Measurements from ENCODE around the gene SLAIN1.
"Not testable (repeated sequence)": the region's sequence is repeated elsewhere in the genome, so short reads cannot be mapped to it uniquely, and the experiment has no call there.

The SLAIN1 gene

DNA sequence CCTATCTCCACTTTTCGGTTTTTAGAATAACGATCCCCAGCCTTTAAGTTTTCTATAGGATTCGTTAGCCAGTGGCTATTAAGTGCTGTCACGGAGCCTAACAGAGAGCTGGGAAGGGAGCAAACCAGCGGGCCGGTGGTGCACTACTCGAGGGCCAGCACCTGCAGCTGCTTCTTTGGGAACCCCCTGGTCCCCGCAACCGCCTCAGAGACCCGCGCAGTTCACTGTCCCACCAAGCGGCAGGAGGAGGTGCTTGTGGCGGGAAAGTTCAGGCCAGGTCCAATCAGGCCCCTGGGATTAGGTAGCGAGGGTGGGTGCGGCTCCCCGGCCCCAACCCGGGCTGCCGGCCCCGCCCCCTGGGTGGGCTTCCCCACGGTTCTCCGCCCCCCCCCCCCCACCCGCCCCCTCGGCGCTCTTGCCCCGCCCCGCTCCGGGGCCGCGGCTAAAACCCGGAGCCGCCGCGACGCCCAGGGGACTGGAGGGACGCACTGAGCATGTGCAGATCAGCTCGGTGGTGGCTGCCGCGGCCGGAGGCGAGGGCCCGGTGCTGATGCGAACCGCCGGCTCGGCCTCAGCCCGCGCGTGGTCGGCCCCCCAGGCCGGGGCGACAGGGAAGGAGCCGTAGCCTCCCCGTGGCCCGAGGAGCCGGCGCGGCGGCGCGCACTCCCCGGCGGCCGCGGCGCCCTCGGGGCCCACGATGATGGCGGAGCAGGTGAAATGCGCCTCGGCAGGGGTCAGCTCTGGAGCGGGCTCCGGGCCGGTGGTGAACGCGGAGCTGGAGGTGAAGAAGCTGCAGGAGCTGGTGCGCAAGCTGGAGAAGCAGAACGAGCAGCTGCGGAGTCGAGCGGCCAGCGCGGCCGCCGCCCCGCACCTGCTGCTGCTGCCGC, at the start of gene SLAIN1:
Gene SLAIN1 (plus strand): TSS at position 471 of the 887 bp plus-strand sequence. CDS start 227 bp downstream, at position 698.
- peak within 1 kb of the TSS in 1 of 3 experiments; percentile 41 for H3K27ac Mint-ChIP-seq
- H3K36me3 Mint-ChIP-seq (ENCODE audit: low read depth): no peaks in the 10 kb centered on the region
- peaks cover 22% of the 10 kb centered on the region for H3K4me1 Mint-ChIP-seq
- no peaks in the 10 kb centered on the region for H3K9me3 Mint-ChIP-seq
- H3K4me3 Mint-ChIP-seq: peak within 1 kb of the TSS; percentile 92 to 96 (median 95)
- TF ChIP-seq, protein P1, sequence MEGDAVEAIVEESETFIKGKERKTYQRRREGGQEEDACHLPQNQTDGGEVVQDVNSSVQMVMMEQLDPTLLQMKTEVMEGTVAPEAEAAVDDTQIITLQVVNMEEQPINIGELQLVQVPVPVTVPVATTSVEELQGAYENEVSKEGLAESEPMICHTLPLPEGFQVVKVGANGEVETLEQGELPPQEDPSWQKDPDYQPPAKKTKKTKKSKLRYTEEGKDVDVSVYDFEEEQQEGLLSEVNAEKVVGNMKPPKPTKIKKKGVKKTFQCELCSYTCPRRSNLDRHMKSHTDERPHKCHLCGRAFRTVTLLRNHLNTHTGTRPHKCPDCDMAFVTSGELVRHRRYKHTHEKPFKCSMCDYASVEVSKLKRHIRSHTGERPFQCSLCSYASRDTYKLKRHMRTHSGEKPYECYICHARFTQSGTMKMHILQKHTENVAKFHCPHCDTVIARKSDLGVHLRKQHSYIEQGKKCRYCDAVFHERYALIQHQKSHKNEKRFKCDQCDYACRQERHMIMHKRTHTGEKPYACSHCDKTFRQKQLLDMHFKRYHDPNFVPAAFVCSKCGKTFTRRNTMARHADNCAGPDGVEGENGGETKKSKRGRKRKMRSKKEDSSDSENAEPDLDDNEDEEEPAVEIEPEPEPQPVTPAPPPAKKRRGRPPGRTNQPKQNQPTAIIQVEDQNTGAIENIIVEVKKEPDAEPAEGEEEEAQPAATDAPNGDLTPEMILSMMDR (IDR thresholded peaks at IDR 0.05; ENCODE audit: unreplicated experiment in 3 of 3): no peak
- H3K27me3 Mint-ChIP-seq (ENCODE audit: low read depth): peaks cover 61% of the 10 kb centered on the region

DNA sequence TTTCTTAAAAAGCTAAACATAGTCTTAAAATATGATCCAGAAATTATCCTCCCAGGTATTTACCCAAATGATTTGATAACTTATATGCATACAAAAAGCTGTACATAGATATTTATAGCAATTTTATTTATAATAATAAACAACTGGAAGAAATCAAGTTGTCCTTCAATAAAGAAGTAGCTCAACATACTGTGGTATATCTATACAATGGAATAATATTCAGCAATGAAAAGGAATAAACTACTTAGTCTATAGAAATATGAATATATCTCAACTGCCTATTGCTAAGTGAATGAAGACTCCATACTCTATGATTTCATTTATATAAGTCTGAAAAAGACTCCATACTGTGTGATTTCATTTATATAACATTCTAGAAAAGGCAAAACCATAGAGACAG, 47.1 kb upstream of the SLAIN1 start:
- Mint-ChIP-seq H3K36me3 (ENCODE audit: low read depth) (no peaks in the 10 kb centered on the region), H3K4me1 (no peaks in the 10 kb centered on the region), H3K27ac (no peak overlapping the region), H3K9me3 (peaks cover 6% of the 10 kb centered on the region), H3K4me3 (no peak overlapping the region), H3K27me3 (ENCODE audit: low read depth) (no peaks in the 10 kb centered on the region)
- TF ChIP-seq, protein P1 (IDR thresholded peaks at IDR 0.05; ENCODE audit: unreplicated experiment in 3 of 3): no peak

DNA sequence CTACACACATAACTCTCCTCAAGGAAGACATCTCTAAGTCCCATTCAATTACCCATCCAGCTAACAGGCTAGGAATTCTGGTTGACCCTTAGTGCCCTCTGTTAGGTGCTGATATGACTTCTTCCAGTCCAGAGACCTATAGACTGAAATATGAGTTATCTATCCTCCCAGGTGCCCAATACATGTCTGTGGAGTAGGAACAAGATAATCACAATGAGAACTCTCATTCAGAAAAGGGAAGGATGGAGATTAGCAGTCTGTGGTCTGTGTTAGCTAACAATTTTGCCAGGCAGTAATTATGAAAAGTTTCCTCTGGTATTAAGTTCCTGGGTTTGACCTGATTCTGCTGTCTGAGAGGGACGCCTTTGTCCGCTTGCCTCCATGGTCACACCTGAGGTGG, 44.2 kb upstream of the SLAIN1 start:
- H3K27ac Mint-ChIP-seq: no peak overlapping the region

GRCh38 chr13:77660016-77660415, 37.5 kb upstream of the SLAIN1 start:
- H3K4me1 Mint-ChIP-seq; H3K27ac Mint-ChIP-seq; H3K27me3 Mint-ChIP-seq (ENCODE audit: low read depth); H3K9me3 Mint-ChIP-seq; H3K36me3 Mint-ChIP-seq (ENCODE audit: low read depth); H3K4me3 Mint-ChIP-seq: not testable (repeated sequence)

More for the DNA sequence above, 44.2 kb upstream of the SLAIN1 start:
- Mint-ChIP-seq H3K9me3 (peaks cover 6% of the 10 kb centered on the region), H3K4me1 (no peaks in the 10 kb centered on the region), H3K4me3 (no peak overlapping the region), H3K27me3 (ENCODE audit: low read depth) (no peaks in the 10 kb centered on the region), H3K36me3 (ENCODE audit: low read depth) (no peaks in the 10 kb centered on the region)
- TF ChIP-seq, protein P1 (IDR thresholded peaks at IDR 0.05; ENCODE audit: unreplicated experiment in 3 of 3): no peak

GRCh38 chr13:77660841-77661250, 36.6 kb upstream of the SLAIN1 start:
- Mint-ChIP-seq H3K36me3 (ENCODE audit: low read depth) (no peaks in the 10 kb centered on the region), H3K27ac (no peak overlapping the region), H3K27me3 (ENCODE audit: low read depth) (no peaks in the 10 kb centered on the region), H3K4me3 (no peak overlapping the region), H3K4me1 (no peaks in the 10 kb centered on the region), H3K9me3 (no peaks in the 10 kb centered on the region)
- TF ChIP-seq, protein P1 (IDR thresholded peaks at IDR 0.05; ENCODE audit: unreplicated experiment in 3 of 3): no peak

GRCh38 chr13:77662301-77662700, 35.2 kb upstream of the SLAIN1 start:
- not testable (repeated sequence) for H3K27ac Mint-ChIP-seq; H3K9me3 Mint-ChIP-seq; H3K36me3 Mint-ChIP-seq (ENCODE audit: low read depth); H3K4me1 Mint-ChIP-seq; H3K4me3 Mint-ChIP-seq; H3K27me3 Mint-ChIP-seq (ENCODE audit: low read depth)

DNA sequence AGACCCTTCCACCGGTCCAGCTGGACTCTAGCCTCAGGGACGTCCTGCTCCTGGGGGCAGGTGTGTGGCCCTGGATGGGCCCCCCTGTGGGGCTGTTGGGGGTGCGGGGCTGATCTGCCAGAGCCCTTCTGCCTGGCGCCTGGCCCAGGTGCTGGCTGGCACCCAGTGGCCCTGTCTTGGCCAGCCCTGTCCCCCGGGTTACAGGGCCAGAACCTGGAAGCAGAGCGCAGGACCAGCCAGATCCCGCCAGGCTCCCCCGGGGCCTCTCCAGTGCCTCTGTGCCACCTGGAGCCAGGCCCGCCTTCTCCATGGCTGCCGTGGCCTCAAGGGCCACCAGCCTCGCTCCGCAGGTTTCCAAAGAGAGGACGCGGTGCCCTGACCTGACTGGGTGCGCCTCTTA, 34.7 kb upstream of the SLAIN1 start:
- H3K27ac Mint-ChIP-seq; H3K9me3 Mint-ChIP-seq; H3K4me1 Mint-ChIP-seq; H3K36me3 Mint-ChIP-seq (ENCODE audit: low read depth); H3K4me3 Mint-ChIP-seq; H3K27me3 Mint-ChIP-seq (ENCODE audit: low read depth): not testable (repeated sequence)

All from nephron (organoid).